NT2/D1 (cell line): ENCODE measurements around the gene SLC27A1.

ENCODE experiments used
- YY1 ChIP-seq: IDR thresholded peaks from 2 replicates; pipeline ENCODE4 v1.6.1; 2011; ENCODE audit not compliant: insufficient read length, insufficient read depth
- ZNF274 ChIP-seq: IDR thresholded peaks from 2 replicates; pipeline ENCODE4 v1.6.1; 2011; ENCODE audit warnings: mild to moderate bottlenecking, low read depth, low read length

DNA sequence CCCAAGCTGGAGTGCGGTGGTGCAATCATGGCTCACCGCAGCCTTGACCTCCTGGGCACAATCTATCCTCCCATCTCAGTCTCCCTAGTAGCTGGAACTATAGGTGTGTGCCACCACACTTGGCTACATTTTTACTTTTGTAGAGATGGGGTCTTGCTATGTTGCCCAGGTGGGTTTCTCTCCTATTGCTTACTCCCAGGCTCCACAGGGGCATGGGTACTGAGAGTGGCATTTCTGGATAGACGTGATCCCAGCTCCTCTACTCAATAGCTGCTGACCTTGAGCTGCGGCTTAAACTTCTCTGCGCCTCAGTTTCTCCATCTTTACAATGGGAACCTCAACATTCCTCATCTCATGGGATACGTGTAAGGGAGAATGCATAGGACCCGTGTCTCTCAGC, 38.9 kb upstream of the SLC27A1 start:
- TF ChIP-seq YY1 (no peak), ZNF274 (no peak)
